Endothelial cell of umbilical vein (primary cell): ENCODE measurements around the gene SPON2. TPM values are rescaled to one million over a fixed set of nuclear protein-coding genes. Genes with fewer than 3 reads are reported as not detected.

Source experiments
- BruUV-seq: library from RNA; stranded (reverse); fragments of 400-500 nt; replicated peaks from 2 replicates; lab custom pipeline; 2021; lab: Mats Ljungman, UMichigan
- CTCF ChIA-PET: fragments of 300-600, 350-600 bp; sonication (Branson Sonifier 250); formaldehyde crosslinking; loops from one replicate; lab custom pipeline; 2021; ENCODE audit warnings: antibody characterized with exemption, inconsistent platforms; lab: Charles Lee
- POLR2A ChIA-PET: fragments of 300-600, 350-600 bp; sonication (Branson Sonifier 250); formaldehyde crosslinking; loops from one replicate; lab custom pipeline; 2021; ENCODE audit warnings: antibody characterized with exemption, inconsistent platforms; lab: Charles Lee
- DNase-seq: peaks from one replicate; pipeline ENCODE4 v3.0.0-alpha.2; 2011; ENCODE audit warnings: low read depth, low spot score
- FAIRE-seq: peaks from 2 replicates; lab custom pipeline; 2011; peaks lifted over from hg19 to GRCh38; lab: Jason Lieb, UNC
- H2AFZ ChIP-seq: 2 replicates; pipeline ENCODE4 v1.6.0; 2012; ENCODE audit warnings: low read depth, low read length, control low read depth, inconsistent platforms
- H3K27ac ChIP-seq: 2 replicates; pipeline ENCODE4 v1.5.1; 2011; ENCODE audit warnings: low read depth, mild to moderate bottlenecking, control low read depth, low read length, moderate library complexity; ENCODE audit not compliant: insufficient read depth
- H3K27me3 ChIP-seq, 2 experiments: 2 replicates each; pipeline versions ENCODE4 v1.6.0 to v1.6.1; 2011; ENCODE audit warnings: low read length in 2 of 2, mixed read lengths in 1 of 2; ENCODE audit not compliant: control insufficient read depth in 2 of 2, insufficient read depth in 2 of 2
- H3K36me3 ChIP-seq, 2 experiments: 2 replicates in 1 of 2; 3 replicates in 1 of 2; pipeline ENCODE4 v1.5.1; 2011; ENCODE audit warnings: low read length in 2 of 2, mild to moderate bottlenecking in 1 of 2, moderate library complexity in 1 of 2; ENCODE audit not compliant: control insufficient read depth in 2 of 2, insufficient read depth in 2 of 2; ENCODE audit errors: extremely low read depth in 1 of 2
- H3K4me1 ChIP-seq: 3 replicates; pipeline ENCODE4 v1.5.1; 2011; ENCODE audit warnings: mild to moderate bottlenecking, low read length; ENCODE audit not compliant: control insufficient read depth, insufficient read depth; ENCODE audit errors: extremely low read depth
- H3K4me2 ChIP-seq: 2 replicates; pipeline ENCODE4 v1.6.1; 2011; ENCODE audit warnings: low read length, control low read depth, mixed read lengths; ENCODE audit not compliant: insufficient read depth
- H3K4me3 ChIP-seq, 3 experiments: fragments of 200-600 bp in 1 of 3; sonication (generic), shearing (Covaris generic) in 1 of 3; replicated peaks in 1 of 3; 2 replicates each; pipeline ENCODE4 v1.5.1; 2011 to 2016; ENCODE audit warnings: control low read depth in 3 of 3, low read length in 3 of 3, mild to moderate bottlenecking in 2 of 3, inconsistent platforms in 1 of 3, low read depth in 1 of 3, moderate library complexity in 1 of 3; ENCODE audit not compliant: insufficient read depth in 1 of 3
- H3K79me2 ChIP-seq: 2 replicates; pipeline ENCODE4 v1.6.0; 2012; ENCODE audit warnings: low read length, inconsistent platforms; ENCODE audit not compliant: control insufficient read depth, insufficient read depth
- H3K9ac ChIP-seq: replicated peaks from 2 replicates; pipeline ENCODE3; 2011; ENCODE audit warnings: low read length, control low read depth; ENCODE audit not compliant: insufficient read depth; ENCODE audit errors: extremely low read depth
- H3K9me1 ChIP-seq: replicated peaks from 3 replicates; pipeline ENCODE4 v1.6.0; 2011; ENCODE audit warnings: mild to moderate bottlenecking, low read length; ENCODE audit not compliant: control insufficient read depth, insufficient read depth; ENCODE audit errors: extremely low read depth
- H3K9me3 ChIP-seq: replicated peaks from 2 replicates; pipeline ENCODE4 v1.5.1; 2012; ENCODE audit warnings: low read length, inconsistent platforms; ENCODE audit not compliant: control insufficient read depth, insufficient read depth
- H4K20me1 ChIP-seq: replicated peaks from 2 replicates; pipeline ENCODE3; 2011; ENCODE audit warnings: mild to moderate bottlenecking, low read length; ENCODE audit not compliant: control insufficient read depth, insufficient read depth; ENCODE audit errors: extremely low read depth
- EZH2 ChIP-seq: IDR thresholded peaks from 2 replicates; pipeline ENCODE4 v1.6.1; 2012; ENCODE audit warnings: borderline replicate concordance, low read depth, mild to moderate bottlenecking, moderate library complexity, low read length, inconsistent platforms; ENCODE audit not compliant: severe bottlenecking
- FOS ChIP-seq: IDR thresholded peaks from 2 replicates; pipeline ENCODE4 v1.6.1; 2011; ENCODE audit warnings: mild to moderate bottlenecking, low read length, moderate library complexity, borderline replicate concordance; ENCODE audit not compliant: insufficient read depth
- GATA2 ChIP-seq: IDR thresholded peaks from 2 replicates; pipeline ENCODE4 v1.7.0; 2011; ENCODE audit warnings: low read depth, mild to moderate bottlenecking, moderate library complexity, mixed read lengths, low read length; ENCODE audit not compliant: insufficient read length, insufficient read depth
- JUN ChIP-seq: IDR thresholded peaks from 2 replicates; pipeline ENCODE4 v1.6.1; 2011; ENCODE audit warnings: borderline replicate concordance, low read depth; ENCODE audit not compliant: insufficient read length, insufficient read depth
- MYC ChIP-seq: IDR thresholded peaks from one replicate; pipeline ENCODE4 v1.6.1; 2011; ENCODE audit warnings: mild to moderate bottlenecking, low read depth, low read length
- POLR2A ChIP-seq: IDR thresholded peaks from 2 replicates; pipeline ENCODE4 v1.6.1; 2012; ENCODE audit warnings: low read depth, mild to moderate bottlenecking, control low read depth, low read length
- POLR2AphosphoS5 ChIP-seq: IDR thresholded peaks from 2 replicates; pipeline ENCODE4 v1.6.1; 2012; ENCODE audit warnings: low read depth, mild to moderate bottlenecking, control low read depth, low read length, moderate library complexity; ENCODE audit not compliant: insufficient read depth
- dilution Hi-C: fragments of 300-500 bp; cut with MboI; formaldehyde crosslinking; loops from one replicate; pipeline ENCODE4 v1.15.0; 2019; ENCODE audit warnings: low sequenced_read_pairs; ENCODE audit not compliant: extremely low pct_ligation_motif_present
- intact Hi-C: fragments of 100-400 bp; cut with micrococcal nuclease; formaldehyde crosslinking; loops from one replicate; pipeline ENCODE4 v1.10.0; 2022
- polyA plus RNA-seq, 4 experiments: library from polyadenylated mRNA; depleted of rRNA in 3 of 4; stranded (reverse) in 3 of 4; unstranded in 1 of 4; fragments of >200 nt; gene quantifications; 2 replicates each; pipeline versions ENCODE4 v1.2.1 to v1.2.3, GENCODE V29; 2011 to 2012; ENCODE audit warnings: missing spikeins in 1 of 4
- total RNA-seq: library from RNA; stranded (reverse); gene quantifications from 2 replicates; pipeline ENCODE4 v1.2.3, GENCODE V29; 2021
- TF ChIP-seq, protein P1 (sequence below): IDR thresholded peaks from 2 replicates; pipeline ENCODE4 v1.6.1; 2011; ENCODE audit not compliant: insufficient read depth, insufficient read length
- TF ChIP-seq, protein P2 (sequence below), 2 donors: IDR thresholded peaks; 1 replicate in 1 of 2; 2 replicates in 1 of 2; pipeline ENCODE4 v1.5.1; 2011; ENCODE audit warnings: low read length in 2 of 2, mild to moderate bottlenecking in 2 of 2, moderate library complexity in 2 of 2, control low read depth in 1 of 2, inconsistent platforms in 1 of 2, low read depth in 1 of 2; ENCODE audit not compliant: insufficient read depth in 1 of 2; ENCODE audit errors: extremely low read depth in 1 of 2

SPON2 gene
- total and polyA plus RNA-seq, 2 donors (not counting 3 experiments of a cell fraction or from before 2014, with no cell fraction given): 0.04 TPM; not detected in 1

DNA sequence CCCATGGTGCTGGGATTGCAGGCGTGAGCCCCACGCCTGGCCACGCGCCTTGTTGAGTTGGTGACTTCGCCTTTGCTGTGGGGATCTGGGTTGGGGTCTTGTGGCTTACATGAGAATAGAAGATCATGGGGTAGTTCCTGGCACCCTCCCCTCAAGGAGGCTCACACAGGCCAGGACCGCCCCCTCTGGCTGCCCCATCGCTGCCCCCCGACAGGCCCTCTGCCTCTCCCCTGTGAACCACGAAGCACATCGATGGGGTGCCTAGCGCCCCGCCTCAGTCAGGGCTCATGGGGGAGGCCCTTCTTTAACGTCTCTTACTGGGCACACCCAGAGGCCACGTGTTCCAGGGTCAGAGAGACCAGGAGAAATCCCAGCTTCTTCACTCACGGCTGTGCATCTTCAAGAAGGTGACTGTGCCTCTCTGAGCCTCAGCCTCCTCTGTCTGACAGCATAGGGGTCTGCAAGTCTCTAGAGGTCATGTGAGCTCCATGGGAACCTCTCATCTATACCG is 23.6 kb upstream of the SPON2 start:
- Histone ChIP-seq H3K4me3 (no peak overlapping the region), H3K9me1 (no peaks in the 10 kb centered on the region), H3K4me1 (peaks cover 6% of the 10 kb centered on the region), H3K9me3 (no peaks in the 10 kb centered on the region), H4K20me1 (no peaks in the 10 kb centered on the region), H2AFZ (no peak overlapping the region), H3K4me2 (no peak overlapping the region), H3K79me2 (no peaks in the 10 kb centered on the region), H3K27ac (no peak overlapping the region), H3K27me3 (no peaks in the 10 kb centered on the region), H3K36me3 (no peaks in the 10 kb centered on the region), H3K9ac (no peak overlapping the region)
- ChIA-PET POLR2A (interaction anchor here (0.6 kb wide), 1 partner anchor 60 kb away, joined by 4 read pairs; no protein-coding TSS in a partner anchor), CTCF (no interaction called here)
- no TSS peak for BruUV-seq
- TF ChIP-seq GATA2 (no peak), FOS (no peak), POLR2AphosphoS5 (no peak), MYC (no peak), POLR2A (no peak), JUN (no peak), EZH2 (no peak)
- dilution Hi-C loops: no loop called here
- no peak for FAIRE-seq
- intact Hi-C loops: no loop called here
- DNase-seq: no peak

DNA sequence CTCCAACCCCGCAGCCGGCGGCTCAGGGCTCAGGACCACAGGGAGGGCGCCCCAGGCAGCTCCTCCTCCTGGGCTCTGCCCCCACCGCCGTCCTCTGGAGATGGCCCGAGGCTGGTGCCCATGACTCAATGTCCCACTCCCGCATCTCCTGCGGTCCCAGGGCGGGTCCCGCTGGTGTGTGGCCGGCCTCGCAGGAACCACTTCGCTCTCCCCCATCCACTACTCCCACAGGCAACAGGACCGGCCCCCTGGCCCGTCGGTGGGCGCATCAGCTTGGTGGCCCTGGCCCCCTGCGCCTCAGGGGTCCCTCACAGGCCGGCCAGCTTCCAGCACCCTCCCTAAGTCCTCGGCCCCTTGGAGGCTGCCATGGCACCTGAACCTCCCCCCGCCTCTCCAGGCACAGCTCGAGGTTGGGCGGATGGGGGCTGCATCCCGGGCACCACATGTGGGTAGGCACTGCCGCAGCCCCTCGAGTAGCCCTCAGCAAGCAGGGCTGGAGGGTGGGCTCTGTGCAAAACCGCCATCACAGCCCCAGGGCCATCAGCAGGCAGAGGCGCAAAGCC is 22.8 kb upstream of the SPON2 start:
- Histone ChIP-seq H3K9me1 (no peaks in the 10 kb centered on the region), H3K9me3 (no peaks in the 10 kb centered on the region), H3K4me2 (no peak overlapping the region), H3K27me3 (no peaks in the 10 kb centered on the region), H3K79me2 (no peaks in the 10 kb centered on the region), H3K4me1 (peaks cover 6% of the 10 kb centered on the region), H3K4me3 (no peak overlapping the region), H3K9ac (no peak overlapping the region), H4K20me1 (no peaks in the 10 kb centered on the region), H3K27ac (no peak overlapping the region), H2AFZ (no peak overlapping the region), H3K36me3 (no peaks in the 10 kb centered on the region)
- ChIA-PET POLR2A (interaction anchor here (0.6 kb wide), 1 partner anchor 59 kb away, joined by 4 read pairs; no protein-coding TSS in a partner anchor), CTCF (no interaction called here)
- no peak for FAIRE-seq
- intact Hi-C loops: no loop called here
- no peak for TF ChIP-seq POLR2AphosphoS5
- TF ChIP-seq FOS: no peak
- TF ChIP-seq EZH2: no peak
- TF ChIP-seq, protein P1, sequence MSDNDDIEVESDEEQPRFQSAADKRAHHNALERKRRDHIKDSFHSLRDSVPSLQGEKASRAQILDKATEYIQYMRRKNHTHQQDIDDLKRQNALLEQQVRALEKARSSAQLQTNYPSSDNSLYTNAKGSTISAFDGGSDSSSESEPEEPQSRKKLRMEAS: no peak
- TF ChIP-seq, protein P2, sequence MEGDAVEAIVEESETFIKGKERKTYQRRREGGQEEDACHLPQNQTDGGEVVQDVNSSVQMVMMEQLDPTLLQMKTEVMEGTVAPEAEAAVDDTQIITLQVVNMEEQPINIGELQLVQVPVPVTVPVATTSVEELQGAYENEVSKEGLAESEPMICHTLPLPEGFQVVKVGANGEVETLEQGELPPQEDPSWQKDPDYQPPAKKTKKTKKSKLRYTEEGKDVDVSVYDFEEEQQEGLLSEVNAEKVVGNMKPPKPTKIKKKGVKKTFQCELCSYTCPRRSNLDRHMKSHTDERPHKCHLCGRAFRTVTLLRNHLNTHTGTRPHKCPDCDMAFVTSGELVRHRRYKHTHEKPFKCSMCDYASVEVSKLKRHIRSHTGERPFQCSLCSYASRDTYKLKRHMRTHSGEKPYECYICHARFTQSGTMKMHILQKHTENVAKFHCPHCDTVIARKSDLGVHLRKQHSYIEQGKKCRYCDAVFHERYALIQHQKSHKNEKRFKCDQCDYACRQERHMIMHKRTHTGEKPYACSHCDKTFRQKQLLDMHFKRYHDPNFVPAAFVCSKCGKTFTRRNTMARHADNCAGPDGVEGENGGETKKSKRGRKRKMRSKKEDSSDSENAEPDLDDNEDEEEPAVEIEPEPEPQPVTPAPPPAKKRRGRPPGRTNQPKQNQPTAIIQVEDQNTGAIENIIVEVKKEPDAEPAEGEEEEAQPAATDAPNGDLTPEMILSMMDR (IDR thresholded peaks at IDR 0.05; ENCODE audit: extremely low read depth in 1 of 2, insufficient read depth in 1 of 2, low read depth in 1 of 2, low read length in 2 of 2): no peak
- TF ChIP-seq MYC: no peak
- TF ChIP-seq POLR2A: no peak
- no peak for TF ChIP-seq GATA2
- TF ChIP-seq JUN: no peak
- no TSS peak for BruUV-seq
- no peak for DNase-seq
- dilution Hi-C loops: no loop called here
